Uterus (tissue), 2 donors: ENCODE measurements around the gene BEST1.

Experiments
- CTCF ChIP-seq, 4 experiments: fragments of 200-600 bp in 2 of 4; fragments of 450-650 bp in 2 of 4; sonication (generic) in 2 of 4; IDR thresholded peaks; one replicate each; pipeline ENCODE4 v1.5.1; 2016 to 2019; ENCODE audit warnings: antibody characterized with exemption in 4 of 4, mild to moderate bottlenecking in 2 of 4, moderate library complexity in 1 of 4
- POLR2A ChIP-seq, 2 donors: fragments of 450-650 bp; IDR thresholded peaks; one replicate each; pipeline ENCODE4 v1.6.1; 2016; ENCODE audit warnings: antibody characterized with exemption in 2 of 2, mild to moderate bottlenecking in 1 of 2, moderate library complexity in 1 of 2

- no peak for TF ChIP-seq CTCF (IDR thresholded peaks at IDR 0.05)
- no peak for TF ChIP-seq POLR2A (IDR thresholded peaks at IDR 0.05)
These were observed at the start of gene BEST1 for GRCh38 chr11:61950035-61950547.
